ENCODE data around the gene SSBP2.

Gene SSBP2

GRCh38 chr5:81767938-81768337, 17.0 kb upstream of the SSBP2 start:
- DNase-seq (ENCODE audit: low read depth in 2 of 3, low spot score in 1 of 3): no peak

- no peak for DNase-seq (ENCODE audit: low read depth in 2 of 3, low spot score in 1 of 3)
Observed at GRCh38 chr5:81767097-81767496, 16.2 kb upstream of the SSBP2 start.

GRCh38 chr5:81766611-81767010, 15.7 kb upstream of the SSBP2 start:
- DNase-seq (ENCODE audit: low read depth in 2 of 3, low spot score in 1 of 3): no peak

- no peak for DNase-seq (ENCODE audit: low read depth in 2 of 3, low spot score in 1 of 3)
Observed at GRCh38 chr5:81763294-81763928, 12.5 kb upstream of the SSBP2 start.

- DNase-seq (ENCODE audit: low read depth in 2 of 3, low spot score in 1 of 3): no peak
Observed at GRCh38 chr5:81762853-81763252, 12.0 kb upstream of the SSBP2 start.

GRCh38 chr5:81762401-81762800, 11.5 kb upstream of the SSBP2 start:
- no peak for DNase-seq (ENCODE audit: low read depth in 2 of 3, low spot score in 1 of 3)

- DNase-seq (ENCODE audit: low read depth in 2 of 3, low spot score in 1 of 3): no peak
Observed at GRCh38 chr5:81761970-81762369, 11.1 kb upstream of the SSBP2 start.

- no peak for DNase-seq (ENCODE audit: low read depth in 2 of 3, low spot score in 1 of 3)
Observed at GRCh38 chr5:81761270-81761669, 10.4 kb upstream of the SSBP2 start.

GRCh38 chr5:81760521-81760920, 9.6 kb upstream of the SSBP2 start:
- no peak for DNase-seq (ENCODE audit: low read depth in 2 of 3, low spot score in 1 of 3)

- no peak for DNase-seq (ENCODE audit: low read depth in 2 of 3, low spot score in 1 of 3)
Observed at GRCh38 chr5:81759632-81760005, 8.7 kb upstream of the SSBP2 start.

GRCh38 chr5:81757404-81757803, 6.5 kb upstream of the SSBP2 start:
- no peak for DNase-seq (ENCODE audit: low read depth in 2 of 3, low spot score in 1 of 3)

- no peak for DNase-seq (ENCODE audit: low read depth in 2 of 3, low spot score in 1 of 3)
Observed at GRCh38 chr5:81756016-81756415, 5.1 kb upstream of the SSBP2 start.

- no peak for DNase-seq (ENCODE audit: low read depth in 2 of 3, low spot score in 1 of 3)
Observed at GRCh38 chr5:81755320-81755719, 4.4 kb upstream of the SSBP2 start.

- DNase-seq (ENCODE audit: low read depth in 2 of 3, low spot score in 1 of 3): no peak
Observed at GRCh38 chr5:81754621-81755020, 3.7 kb upstream of the SSBP2 start.

- DNase-seq (ENCODE audit: low read depth in 2 of 3, low spot score in 1 of 3): no peak
Observed at GRCh38 chr5:81753429-81753828, 2.5 kb upstream of the SSBP2 start.

GRCh38 chr5:81752644-81752963, 1.7 kb upstream of the SSBP2 start:
- no peak for DNase-seq (ENCODE audit: low read depth in 2 of 3, low spot score in 1 of 3)

- DNase-seq (ENCODE audit: low read depth in 2 of 3, low spot score in 1 of 3): peak in 1 of 3 donors; percentile 1
Observed at GRCh38 chr5:81751836-81752643, 1.1 kb upstream of the SSBP2 start.

- DNase-seq (ENCODE audit: low read depth in 2 of 3, low spot score in 1 of 3): peak; percentile 2 to 10 (median 7)
Observed at GRCh38 chr5:81750308-81751008, 439 bp downstream of the SSBP2 start.

- DNase-seq (ENCODE audit: low read depth in 2 of 3, low spot score in 1 of 3): peak; percentile 27 to 34 (median 31)
Observed at GRCh38 chr5:81749561-81750307, 1.2 kb downstream of the SSBP2 start.

- no peak for DNase-seq (ENCODE audit: low read depth in 2 of 3, low spot score in 1 of 3)
Observed at GRCh38 chr5:81749192-81749560, 1.7 kb downstream of the SSBP2 start.

GRCh38 chr5:81748556-81748955, 2.3 kb downstream of the SSBP2 start:
- no peak for DNase-seq (ENCODE audit: low read depth in 2 of 3, low spot score in 1 of 3)

GRCh38 chr5:81747030-81747429, 3.9 kb downstream of the SSBP2 start:
- DNase-seq (ENCODE audit: low read depth in 2 of 3, low spot score in 1 of 3): no peak

Measured in stimulated activated CD4-positive, alpha-beta T cell treated with anti-CD3 and anti-CD28 coated beads, Interleukin-12 subunit alpha, Interleukin-12 subunit beta, amount 100 ng/mL, for 48 hours (primary cell).